Mesendoderm (in vitro differentiated cells): ENCODE data around the gene FCMR.

Experiments used
- DNase-seq: peaks from one replicate; pipeline ENCODE4 v3.0.0; 2013
- H2AK5ac ChIP-seq: 2 replicates; pipeline ENCODE4 v1.6.1; 2013; ENCODE audit warnings: low read length, inconsistent platforms
- H2BK120ac ChIP-seq: 2 replicates; pipeline ENCODE4 v1.6.1; 2013; ENCODE audit warnings: low read depth, mild to moderate bottlenecking, low read length, moderate library complexity, mixed read lengths
- H2BK15ac ChIP-seq: replicated peaks from 2 replicates; pipeline ENCODE4 v1.6.1; 2013; ENCODE audit warnings: low read depth, mild to moderate bottlenecking, moderate library complexity
- H2BK5ac ChIP-seq: 2 replicates; pipeline ENCODE4 v1.6.1; 2013; ENCODE audit warnings: low read length, inconsistent platforms
- H3K18ac ChIP-seq: 2 replicates; pipeline ENCODE4 v1.6.1; 2013; ENCODE audit warnings: mild to moderate bottlenecking, low read length, mixed read lengths
- H3K23ac ChIP-seq: one replicate; pipeline ENCODE4 v1.6.1; 2013; ENCODE audit warnings: low read length
- H3K27ac ChIP-seq: 2 replicates; pipeline ENCODE4 v1.5.1; 2013; ENCODE audit warnings: low read depth, mild to moderate bottlenecking, inconsistent platforms, low read length, moderate library complexity
- H3K27me3 ChIP-seq: 2 replicates; pipeline ENCODE4 v1.6.1; 2013; ENCODE audit warnings: low read length, control low read depth, mild to moderate bottlenecking, inconsistent platforms; ENCODE audit not compliant: insufficient read depth, poor library complexity
- H3K36me3 ChIP-seq: 2 replicates; pipeline ENCODE4 v1.6.1; 2013; ENCODE audit warnings: low read length, inconsistent platforms; ENCODE audit not compliant: control insufficient read depth, insufficient read depth
- H3K4ac ChIP-seq: one replicate; pipeline ENCODE4 v1.6.1; 2013; ENCODE audit warnings: low read depth, mild to moderate bottlenecking, low read length, moderate library complexity
- H3K4me1 ChIP-seq: 2 replicates; pipeline ENCODE4 v1.6.1; 2013; ENCODE audit warnings: low read depth, low read length, inconsistent platforms; ENCODE audit not compliant: control insufficient read depth
- H3K4me2 ChIP-seq: 2 replicates; pipeline ENCODE4 v1.6.1; 2013; ENCODE audit warnings: low read length
- H3K4me3 ChIP-seq: 2 replicates; pipeline ENCODE4 v1.5.1; 2013; ENCODE audit warnings: mild to moderate bottlenecking, low read length
- H3K56ac ChIP-seq: one replicate; pipeline ENCODE4 v1.6.1; 2013; ENCODE audit warnings: low read length
- H3K79me1 ChIP-seq: 2 replicates; pipeline ENCODE4 v1.6.1; 2013; ENCODE audit warnings: low read length, inconsistent platforms
- H3K79me2 ChIP-seq: 2 replicates; pipeline ENCODE4 v1.6.1; 2013; ENCODE audit warnings: mild to moderate bottlenecking, low read length; ENCODE audit not compliant: control insufficient read depth, insufficient read depth
- H3K9ac ChIP-seq: 2 replicates; pipeline ENCODE4 v1.6.1; 2013; ENCODE audit warnings: low read length, inconsistent platforms
- H4K5ac ChIP-seq: one replicate; pipeline ENCODE4 v1.6.1; 2013; ENCODE audit warnings: low read length
- H4K8ac ChIP-seq: one replicate; pipeline ENCODE4 v1.6.1; 2013; ENCODE audit warnings: low read depth, mild to moderate bottlenecking, control low read depth, low read length, moderate library complexity
- whole genome bisulfite sequencing: extraction: QIAGEN DNeasy Blood & Tissue Kit; methylation state at CpG from one replicate; pipeline ENCODE4 v1.1.7; 2013; ENCODE audit warnings: low lambda C conversion rate, missing lambda C conversion rate; ENCODE audit not compliant: insufficient coverage; ENCODE audit errors: extremely low coverage; 5-methylcytosine and 5-hydroxymethylcytosine counted together

Gene FCMR

GRCh38 chr1:206932177-206932576 lies 10.4 kb upstream of the FCMR start:
- Histone ChIP-seq H3K79me1 (no peaks in the 10 kb centered on the region), H3K4me2 (no peak overlapping the region), H3K36me3 (no peaks in the 10 kb centered on the region), H3K23ac (no peak overlapping the region), H3K56ac (no peak overlapping the region), H4K8ac (no peak overlapping the region), H3K27me3 (no peaks in the 10 kb centered on the region), H3K4me3 (no peak overlapping the region), H3K4ac (no peak overlapping the region), H3K27ac (no peak overlapping the region), H2BK120ac (no peak overlapping the region), H3K79me2 (no peaks in the 10 kb centered on the region), H2AK5ac (no peak overlapping the region), H3K9ac (no peak overlapping the region), H3K18ac (no peak overlapping the region), H3K4me1 (no peaks in the 10 kb centered on the region), H2BK15ac (no peak overlapping the region), H2BK5ac (no peak overlapping the region), H4K5ac (no peak overlapping the region)
- no CpG with 5 or more reads among the region's 8 CpGs for WGBS
- DNase-seq: no peak

GRCh38 chr1:206931709-206932108 lies 10.0 kb upstream of the FCMR start:
- Histone ChIP-seq H3K18ac (no peak overlapping the region), H3K4me1 (no peaks in the 10 kb centered on the region), H3K79me2 (no peaks in the 10 kb centered on the region), H3K4ac (no peak overlapping the region), H3K79me1 (no peaks in the 10 kb centered on the region), H4K5ac (no peak overlapping the region), H3K27ac (no peak overlapping the region), H2BK5ac (no peak overlapping the region), H3K36me3 (no peaks in the 10 kb centered on the region), H3K4me2 (no peak overlapping the region), H3K27me3 (no peaks in the 10 kb centered on the region), H3K4me3 (no peak overlapping the region), H2BK120ac (no peak overlapping the region), H3K56ac (no peak overlapping the region), H2AK5ac (no peak overlapping the region), H2BK15ac (no peak overlapping the region), H3K9ac (no peak overlapping the region), H3K23ac (no peak overlapping the region), H4K8ac (no peak overlapping the region)
- WGBS: no CpG with 5 or more reads among the region's 6 CpGs
- DNase-seq: peak; percentile 55

GRCh38 chr1:206930210-206930798 lies 8.6 kb upstream of the FCMR start:
- H4K5ac ChIP-seq: no peak overlapping the region
- no peak overlapping the region for H2AK5ac ChIP-seq
- no peak overlapping the region for H2BK5ac ChIP-seq
- H3K4me2 ChIP-seq: no peak overlapping the region
- no peaks in the 10 kb centered on the region for H3K4me1 ChIP-seq
- no peak for DNase-seq
- H3K27ac ChIP-seq: no peak overlapping the region
- no CpG with 5 or more reads among the region's 17 CpGs for WGBS
- no peak overlapping the region for H3K18ac ChIP-seq
- H3K9ac ChIP-seq: no peak overlapping the region
- H3K23ac ChIP-seq: no peak overlapping the region
- H3K4ac ChIP-seq: no peak overlapping the region
- no peak overlapping the region for H2BK15ac ChIP-seq
- H3K79me1 ChIP-seq: no peaks in the 10 kb centered on the region
- H3K36me3 ChIP-seq: no peaks in the 10 kb centered on the region
- no peaks in the 10 kb centered on the region for H3K27me3 ChIP-seq
- no peak overlapping the region for H2BK120ac ChIP-seq
- H3K79me2 ChIP-seq: no peaks in the 10 kb centered on the region
- no peak overlapping the region for H4K8ac ChIP-seq
- H3K56ac ChIP-seq: no peak overlapping the region
- no peak overlapping the region for H3K4me3 ChIP-seq

- Histone ChIP-seq H3K36me3 (no peaks in the 10 kb centered on the region), H3K27ac (no peak overlapping the region), H3K18ac (no peak overlapping the region), H3K4me2 (no peak overlapping the region), H3K4me1 (no peaks in the 10 kb centered on the region), H3K79me1 (no peaks in the 10 kb centered on the region), H4K5ac (no peak overlapping the region), H3K27me3 (no peaks in the 10 kb centered on the region), H3K56ac (no peak overlapping the region), H2BK5ac (no peak overlapping the region), H3K23ac (no peak overlapping the region), H2AK5ac (no peak overlapping the region), H3K9ac (no peak overlapping the region), H3K4ac (no peak overlapping the region), H3K79me2 (no peaks in the 10 kb centered on the region), H2BK15ac (no peak overlapping the region), H3K4me3 (no peak overlapping the region), H4K8ac (no peak overlapping the region), H2BK120ac (no peak overlapping the region)
- no CpG with 5 or more reads among the region's 6 CpGs for WGBS
- no peak for DNase-seq
Observed at GRCh38 chr1:206929524-206929923, 7.8 kb upstream of the FCMR start.

GRCh38 chr1:206926286-206926685 lies 4.5 kb upstream of the FCMR start:
- H3K56ac ChIP-seq: no peak overlapping the region

GRCh38 chr1:206925106-206925736 lies 3.5 kb upstream of the FCMR start:
- WGBS: no CpG with 5 or more reads among the region's 11 CpGs

More at GRCh38 chr1:206926286-206926685, 4.5 kb upstream of the FCMR start:
- Histone ChIP-seq H3K4ac (no peak overlapping the region), H3K4me1 (no peaks in the 10 kb centered on the region), H2BK120ac (no peak overlapping the region), H3K79me2 (no peaks in the 10 kb centered on the region), H2BK15ac (no peak overlapping the region), H3K23ac (no peak overlapping the region), H4K8ac (no peak overlapping the region), H3K36me3 (no peaks in the 10 kb centered on the region), H3K4me2 (no peak overlapping the region), H3K9ac (no peak overlapping the region), H3K4me3 (no peak overlapping the region), H3K27ac (no peak overlapping the region), H3K79me1 (no peaks in the 10 kb centered on the region), H4K5ac (no peak overlapping the region), H3K18ac (no peak overlapping the region), H3K27me3 (no peaks in the 10 kb centered on the region), H2BK5ac (no peak overlapping the region), H2AK5ac (no peak overlapping the region)
- DNase-seq: no peak
- no CpG with 5 or more reads among the region's 2 CpGs for WGBS

More at GRCh38 chr1:206925106-206925736, 3.5 kb upstream of the FCMR start:
- no peak overlapping the region for H3K9ac ChIP-seq
- H3K18ac ChIP-seq: no peak overlapping the region
- H2AK5ac ChIP-seq: no peak overlapping the region
- H2BK5ac ChIP-seq: no peak overlapping the region
- H3K56ac ChIP-seq: no peak overlapping the region
- peak; percentile 73 for DNase-seq
- no peak overlapping the region for H3K23ac ChIP-seq
- H2BK120ac ChIP-seq: no peak overlapping the region
- no peaks in the 10 kb centered on the region for H3K36me3 ChIP-seq
- no peak overlapping the region for H3K4ac ChIP-seq
- no peaks in the 10 kb centered on the region for H3K27me3 ChIP-seq
- no peak overlapping the region for H2BK15ac ChIP-seq
- H3K4me2 ChIP-seq: no peak overlapping the region
- no peaks in the 10 kb centered on the region for H3K79me2 ChIP-seq
- H3K79me1 ChIP-seq: no peaks in the 10 kb centered on the region
- no peak overlapping the region for H3K4me3 ChIP-seq
- H3K4me1 ChIP-seq: no peaks in the 10 kb centered on the region
- H4K8ac ChIP-seq: no peak overlapping the region
- H4K5ac ChIP-seq: no peak overlapping the region
- H3K27ac ChIP-seq: no peak overlapping the region
